ENCODE measurements around the gene RMC1.
"Not testable (repeated sequence)": the region's sequence is repeated elsewhere in the genome, so short reads cannot be mapped to it uniquely, and the experiment has no call there.

Gene RMC1

GRCh38 chr18:23551978-23552377, 48.7 kb downstream of the RMC1 start:
- in situ Hi-C loops (cut with MboI; ENCODE audit: low sequenced_read_pairs, unreplicated experiment), result no loop called here
- no peak for DNase-seq (ENCODE audit: low spot score)
- no peak for TF ChIP-seq CTCF (IDR thresholded peaks at IDR 0.05; ENCODE audit: borderline replicate concordance, control extremely low read depth, extremely low read depth, insufficient read depth, missing control alignments)

- DNase-seq (ENCODE audit: low spot score), result no peak
- no peak for TF ChIP-seq CTCF (IDR thresholded peaks at IDR 0.05; ENCODE audit: borderline replicate concordance, control extremely low read depth, extremely low read depth, insufficient read depth, missing control alignments)
- in situ Hi-C loops (cut with MboI; ENCODE audit: low sequenced_read_pairs, unreplicated experiment), result no loop called here
Observed at GRCh38 chr18:23552505-23552904, 49.2 kb downstream of the RMC1 start.

- TF ChIP-seq CTCF (IDR thresholded peaks at IDR 0.05; ENCODE audit: borderline replicate concordance, control extremely low read depth, extremely low read depth, insufficient read depth, missing control alignments), result no peak
- DNase-seq (ENCODE audit: low spot score), result no peak
- in situ Hi-C loops (cut with MboI; ENCODE audit: low sequenced_read_pairs, unreplicated experiment), result no loop called here
Observed at GRCh38 chr18:23553887-23554286, 50.6 kb downstream of the RMC1 start.

- no peak for TF ChIP-seq CTCF (IDR thresholded peaks at IDR 0.05; ENCODE audit: borderline replicate concordance, control extremely low read depth, extremely low read depth, insufficient read depth, missing control alignments)
- DNase-seq (ENCODE audit: low spot score), result no peak
- in situ Hi-C loops (cut with MboI; ENCODE audit: low sequenced_read_pairs, unreplicated experiment), result no loop called here
Observed at GRCh38 chr18:23556145-23556780, 53.0 kb downstream of the RMC1 start.

- in situ Hi-C loops (cut with MboI; ENCODE audit: low sequenced_read_pairs, unreplicated experiment), result not testable (repeated sequence)
Observed at GRCh38 chr18:23557511-23557910, 54.2 kb downstream of the RMC1 start.

GRCh38 chr18:23560186-23560585, 56.9 kb downstream of the RMC1 start:
- TF ChIP-seq CTCF (IDR thresholded peaks at IDR 0.05; ENCODE audit: borderline replicate concordance, control extremely low read depth, extremely low read depth, insufficient read depth, missing control alignments), result no peak
- no peak for DNase-seq (ENCODE audit: low spot score)
- in situ Hi-C loops (cut with MboI; ENCODE audit: low sequenced_read_pairs, unreplicated experiment), result no loop called here

More at GRCh38 chr18:23557511-23557910, 54.2 kb downstream of the RMC1 start:
- DNase-seq (ENCODE audit: low spot score), result not testable (repeated sequence)

- in situ Hi-C loops (cut with MboI; ENCODE audit: low sequenced_read_pairs, unreplicated experiment), result no loop called here
- DNase-seq (ENCODE audit: low spot score), result no peak
- TF ChIP-seq CTCF (IDR thresholded peaks at IDR 0.05; ENCODE audit: borderline replicate concordance, control extremely low read depth, extremely low read depth, insufficient read depth, missing control alignments), result no peak
Observed at GRCh38 chr18:23563377-23564043, 60.2 kb downstream of the RMC1 start.
